HS-27A (cell line): ENCODE measurements around the gene GPER1.
"Not testable (repeated sequence)": the region's sequence is repeated elsewhere in the genome, so short reads cannot be mapped to it uniquely, and the experiment has no call there.

Source experiments
- DNase-seq: peaks from one replicate; pipeline ENCODE4 v3.0.0-alpha.2; 2012; ENCODE audit warnings: low read depth, missing footprints

Gene GPER1

DNA sequence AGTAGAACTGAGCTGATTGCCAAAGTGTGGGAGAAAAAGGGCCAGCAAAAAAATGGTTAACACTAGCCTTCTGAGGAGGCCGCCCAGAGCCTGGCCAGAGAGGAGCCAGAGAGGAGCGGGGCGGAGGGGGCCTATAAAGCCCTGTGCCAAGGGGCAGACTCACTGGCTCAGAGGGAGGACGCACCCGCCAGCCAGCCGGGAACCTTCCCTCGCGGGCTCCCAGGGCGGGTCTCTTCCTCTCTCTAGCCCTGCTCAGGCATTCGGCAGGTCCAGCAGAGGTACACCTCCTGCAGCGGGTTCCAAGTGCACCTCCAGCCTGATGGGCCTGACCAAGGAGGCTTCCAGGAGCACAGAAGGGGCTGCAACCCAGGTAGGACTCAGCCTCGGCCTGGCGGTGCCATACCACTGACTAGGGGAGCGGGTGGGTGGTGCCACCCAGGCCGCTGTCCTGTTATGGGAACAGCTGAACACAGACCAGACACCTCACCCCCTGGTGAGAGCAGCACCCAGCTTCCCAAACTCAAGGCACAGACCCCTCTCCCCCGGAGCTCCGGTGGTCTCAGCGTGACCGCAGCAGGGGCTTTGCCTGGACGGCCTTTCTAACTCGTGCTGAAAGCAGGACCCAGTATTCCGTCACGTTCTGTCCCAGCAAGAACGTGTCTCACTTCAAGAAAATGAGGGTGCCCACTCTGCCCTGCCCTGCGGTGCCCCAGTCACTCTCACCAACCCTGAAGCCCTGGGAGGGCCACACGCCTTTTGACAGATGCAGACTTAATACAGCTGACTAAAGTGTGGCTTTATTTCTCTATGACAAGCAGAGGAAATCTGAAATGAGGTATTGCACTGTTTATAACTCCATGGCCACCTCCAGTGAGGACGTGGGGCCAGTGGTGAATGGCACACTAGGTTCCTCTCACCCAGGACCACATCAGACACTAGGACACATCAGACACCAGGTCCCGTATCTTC, at the start of gene GPER1:
Gene GPER1, plus strand, starts transcription at position 162 of the 969 bp plus-strand sequence. CDS start 3,616 bp downstream, outside the sequence.
- DNase-seq = no peak

DNA sequence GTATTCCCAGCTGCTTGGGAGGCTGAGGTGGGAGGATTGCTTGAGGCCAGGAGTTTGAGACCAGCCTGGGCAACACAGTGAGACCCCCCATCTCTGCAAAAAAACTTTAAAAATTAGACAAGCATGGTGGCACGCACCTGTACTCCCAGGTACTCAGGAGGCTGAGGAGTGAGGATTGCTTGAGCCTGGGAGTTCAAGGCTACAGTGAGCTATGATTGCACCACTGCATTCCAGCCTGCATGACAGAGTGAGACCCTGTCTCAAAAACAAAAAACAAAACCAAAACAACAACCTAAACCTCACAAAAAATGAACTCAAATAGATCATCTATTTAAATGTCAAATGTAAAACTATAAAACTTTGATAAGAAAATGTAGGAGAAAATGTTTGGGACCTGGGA, 47.7 kb upstream of the GPER1 start:
- DNase-seq = not testable (repeated sequence)

DNA sequence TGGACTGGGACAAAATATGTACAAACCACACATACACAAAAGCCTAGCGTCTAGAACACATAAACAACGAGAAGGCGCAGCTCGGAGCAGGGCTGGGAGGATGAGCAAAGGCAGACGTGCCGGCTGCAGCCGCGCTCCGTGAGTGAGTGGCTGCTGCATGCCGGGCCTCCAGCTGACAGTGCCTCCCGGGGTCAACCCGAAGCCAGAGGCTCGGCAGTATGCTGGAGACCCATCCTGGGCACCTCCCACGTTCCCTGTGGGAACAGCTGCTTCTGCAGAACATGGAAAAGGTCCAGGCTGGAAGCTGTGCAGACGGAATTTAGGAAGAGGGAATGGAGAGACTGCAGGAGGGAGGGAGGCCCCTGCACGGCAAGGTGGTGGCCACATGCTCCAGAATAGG, 47.1 kb upstream of the GPER1 start:
- no peak for DNase-seq

DNA sequence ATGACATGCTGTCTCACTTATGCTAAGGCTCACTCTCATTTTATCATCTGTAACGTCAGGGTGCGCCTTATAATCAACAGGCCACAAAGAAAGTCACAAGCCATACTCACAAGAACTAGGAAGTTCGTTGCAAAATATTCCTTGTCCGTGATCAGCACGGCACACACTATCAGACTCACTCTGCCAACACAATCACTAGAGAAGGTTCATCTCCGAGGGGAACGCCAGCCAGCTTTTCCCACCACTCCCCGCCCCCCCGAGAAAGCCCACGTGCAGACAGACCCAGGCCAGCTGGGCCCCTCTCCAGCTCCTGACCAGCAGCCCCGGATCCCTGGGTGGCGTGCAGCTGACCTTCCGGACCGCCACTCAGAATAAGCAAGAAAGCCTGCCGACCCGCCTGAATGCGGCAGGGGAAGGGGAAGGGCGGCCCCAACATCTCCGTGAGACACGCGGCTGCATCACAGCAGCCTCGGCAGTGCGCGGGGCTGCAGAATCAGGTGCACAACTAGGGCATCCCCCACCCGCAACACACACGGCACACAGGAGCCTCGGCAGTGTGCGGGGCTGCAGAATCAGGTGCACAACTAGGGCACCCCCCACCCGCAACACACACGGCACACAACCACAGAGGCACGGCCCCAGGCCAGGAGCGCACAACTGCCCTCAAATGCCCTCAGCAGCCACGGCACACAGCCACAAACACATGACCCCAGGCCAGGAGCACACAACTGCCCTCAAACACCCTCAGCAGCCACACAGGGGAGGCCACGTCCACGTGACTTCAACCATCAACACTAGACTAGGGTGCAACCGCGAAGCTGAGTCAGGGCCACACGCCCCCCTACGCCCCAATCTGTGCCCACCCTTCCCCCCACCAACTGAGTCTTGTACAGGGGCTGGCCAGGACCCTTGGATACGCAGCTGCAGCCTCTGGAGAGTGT, 46.1 kb upstream of the GPER1 start:
- no peak for DNase-seq

DNA sequence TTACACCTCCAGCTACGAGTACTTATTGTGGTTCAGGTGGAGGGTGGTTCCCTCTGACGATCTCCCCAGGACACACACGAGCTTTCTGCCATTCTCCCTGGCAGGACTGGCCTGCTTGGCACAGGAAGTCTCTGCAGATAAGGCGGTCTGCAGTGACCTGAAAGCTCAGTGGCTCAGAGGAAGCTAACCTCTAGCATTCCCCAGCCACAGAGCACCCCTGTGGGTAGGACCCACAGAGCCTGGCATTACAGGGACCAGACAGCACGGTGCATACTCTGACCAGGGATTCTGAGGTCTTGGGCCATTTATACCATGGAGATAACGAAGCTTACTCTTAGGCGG, 45.5 kb upstream of the GPER1 start:
- no peak for DNase-seq

DNA sequence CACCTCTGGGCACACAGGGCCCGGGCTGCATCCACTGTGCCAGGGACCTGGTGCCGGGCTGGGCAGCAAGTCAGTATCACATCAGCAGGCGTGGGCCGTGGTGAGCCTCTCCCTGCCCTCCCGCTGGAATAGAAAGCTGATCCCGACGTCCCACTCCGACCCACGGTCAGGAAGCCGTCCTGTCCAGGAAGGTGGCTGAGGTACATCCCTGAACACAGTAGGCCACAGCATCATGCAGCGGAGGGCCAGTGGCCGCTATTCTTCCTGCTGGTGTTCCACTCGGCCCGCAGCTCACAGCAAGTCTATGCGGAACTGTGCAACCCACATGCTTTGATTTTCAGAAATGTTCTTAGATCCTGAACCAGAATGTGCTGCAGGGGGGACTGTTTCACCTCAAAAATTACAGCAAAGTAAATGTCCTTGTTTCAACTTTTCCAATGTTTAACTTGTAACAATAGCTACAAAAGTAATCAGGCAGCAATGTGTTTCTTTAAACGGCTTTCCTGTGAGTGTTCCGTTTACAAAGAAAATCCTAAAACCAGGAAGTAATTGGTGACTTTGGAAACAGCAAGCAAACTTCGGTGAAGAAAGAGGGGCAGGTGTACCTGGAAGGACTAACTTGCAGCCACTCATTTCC, 44.2 kb upstream of the GPER1 start:
- no peak for DNase-seq

DNA sequence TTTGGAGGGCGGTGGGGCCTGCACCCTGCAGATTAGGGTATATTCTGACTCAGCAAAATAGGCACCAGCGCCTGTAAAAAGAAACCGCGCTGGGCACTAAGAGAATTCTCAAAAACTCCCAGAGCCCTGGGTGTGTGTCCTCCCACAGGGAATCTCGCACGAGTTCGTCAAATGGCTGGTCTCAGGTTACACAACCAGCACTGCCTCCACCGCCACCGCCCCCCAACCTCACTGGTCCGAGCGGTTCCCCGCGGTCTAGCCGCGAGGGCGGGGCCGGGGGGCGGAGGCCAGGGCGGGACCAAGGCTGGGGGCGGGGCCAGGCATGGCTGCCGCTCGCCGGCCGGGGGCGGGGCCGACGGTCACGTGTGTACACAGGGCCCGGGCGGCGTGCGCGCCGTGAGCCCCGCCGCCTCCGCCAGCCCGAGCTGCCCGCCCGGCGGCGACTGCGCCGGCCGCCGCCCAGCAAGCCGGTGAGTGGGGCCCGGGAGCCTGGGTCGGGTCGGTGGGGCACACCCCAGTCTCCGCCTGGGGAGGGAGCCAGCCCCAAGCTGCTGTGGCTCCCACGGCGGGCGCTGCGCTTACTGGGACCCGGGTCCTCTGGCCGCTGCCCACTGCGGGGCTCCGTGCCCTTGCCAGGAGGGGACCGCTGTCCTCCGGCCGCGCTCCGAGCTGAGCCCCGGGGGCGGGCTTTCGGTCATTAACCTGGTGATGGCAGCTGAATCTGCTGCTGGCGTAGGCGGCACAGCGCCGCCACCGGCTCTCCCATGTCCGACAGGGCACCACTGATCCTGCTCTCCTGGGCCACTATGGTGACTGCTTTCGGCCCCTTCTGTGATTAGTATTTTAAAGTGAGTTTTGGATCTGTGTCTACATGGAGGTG, 43.5 kb upstream of the GPER1 start, which contains the start of gene GPR146:
Gene GPR146, plus strand, starts transcription at position 358 of the 880 bp plus-strand sequence. CDS start 12,970 bp downstream, outside the sequence.
- no peak for DNase-seq

DNA sequence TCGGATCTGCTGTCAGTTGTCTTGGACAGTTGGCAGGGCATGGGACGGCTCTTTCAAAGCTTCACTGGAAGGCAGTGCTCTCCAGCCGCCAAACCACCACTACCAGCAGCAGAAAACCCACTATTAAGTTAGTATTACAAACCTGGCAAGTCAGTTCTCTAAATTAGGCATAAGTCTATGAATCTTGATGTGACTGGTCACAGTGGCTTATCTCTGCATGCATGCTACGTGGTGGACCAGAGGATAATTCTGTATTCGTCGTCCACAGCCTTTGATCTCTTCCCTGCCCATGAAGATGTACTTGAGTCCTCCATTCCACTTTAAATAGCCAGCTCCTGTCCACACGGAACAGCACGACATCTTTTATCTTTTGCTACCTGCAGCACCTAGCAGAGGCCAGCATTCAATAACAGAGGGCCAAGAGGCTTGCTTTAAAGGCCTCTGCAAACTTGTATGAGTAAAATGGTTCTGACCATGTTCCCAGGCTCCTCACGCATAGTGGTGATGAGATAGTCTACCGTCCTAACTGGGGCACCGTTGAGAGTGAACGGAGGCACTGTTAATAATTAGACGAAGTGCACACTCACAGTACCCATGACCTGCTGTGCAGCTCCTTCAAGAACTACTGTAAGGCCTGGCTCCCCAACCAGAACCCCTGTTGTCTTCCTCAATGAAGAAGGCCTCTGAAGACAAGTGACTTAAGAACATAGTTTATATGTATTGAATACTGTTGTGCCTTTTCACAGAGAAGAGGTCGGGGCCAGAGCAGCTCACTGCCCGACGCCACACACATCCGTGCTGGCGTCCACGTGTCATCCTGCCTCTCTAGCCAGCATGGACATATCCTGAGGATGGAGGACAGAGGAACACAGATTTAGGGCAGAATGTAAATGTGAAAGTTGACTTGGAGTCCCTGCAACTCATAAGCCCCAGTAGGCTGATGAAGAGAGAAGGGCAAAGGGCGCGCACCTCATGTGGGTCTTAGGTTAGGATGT, 42.5 kb upstream of the GPER1 start:
- no peak for DNase-seq

DNA sequence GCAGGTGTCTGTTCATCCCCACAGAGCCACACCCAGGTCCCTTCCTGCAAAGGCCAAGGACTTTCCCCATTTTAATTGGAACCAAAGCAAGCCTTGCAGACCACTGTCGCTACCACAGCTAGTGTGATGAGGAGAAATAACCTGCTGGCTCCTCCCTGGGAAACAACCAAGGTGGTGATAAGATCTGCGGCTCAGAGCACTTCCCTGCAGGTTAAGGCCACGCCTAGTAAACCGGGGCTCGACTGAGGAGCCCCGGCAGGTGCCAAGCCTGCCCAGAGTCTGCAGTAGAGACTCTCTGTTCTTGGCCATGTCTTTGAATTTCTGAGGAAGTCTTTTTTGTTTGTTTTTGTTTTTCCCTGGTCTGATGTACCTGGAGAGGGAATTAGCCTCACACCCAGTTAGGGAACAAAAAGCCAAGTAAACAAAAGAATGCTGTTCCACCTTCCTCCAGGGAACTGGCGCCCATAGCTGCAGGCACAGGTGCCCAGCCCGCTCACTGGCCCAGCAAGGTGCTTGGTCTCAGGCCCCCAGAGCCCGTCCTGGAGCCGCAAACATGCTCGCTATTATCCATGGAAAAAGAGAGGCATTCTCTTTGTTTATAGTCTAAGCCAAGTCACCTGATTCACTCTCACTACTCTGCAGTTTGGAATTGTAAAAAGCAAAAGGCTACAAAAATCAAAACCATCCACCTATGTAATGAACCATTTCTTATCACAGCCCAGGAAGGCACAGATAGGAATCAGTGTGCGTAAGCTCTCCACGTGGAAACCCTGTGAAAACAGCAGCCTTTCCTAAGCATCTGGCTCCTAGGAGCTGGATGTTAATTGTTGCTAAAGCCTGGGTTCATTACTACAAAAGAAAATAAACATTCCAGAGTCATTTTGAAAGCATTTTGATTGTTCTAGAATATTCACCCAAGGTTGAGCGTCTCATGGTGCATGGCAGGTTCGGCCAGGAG, 40.9 kb upstream of the GPER1 start:
- DNase-seq = no peak

DNA sequence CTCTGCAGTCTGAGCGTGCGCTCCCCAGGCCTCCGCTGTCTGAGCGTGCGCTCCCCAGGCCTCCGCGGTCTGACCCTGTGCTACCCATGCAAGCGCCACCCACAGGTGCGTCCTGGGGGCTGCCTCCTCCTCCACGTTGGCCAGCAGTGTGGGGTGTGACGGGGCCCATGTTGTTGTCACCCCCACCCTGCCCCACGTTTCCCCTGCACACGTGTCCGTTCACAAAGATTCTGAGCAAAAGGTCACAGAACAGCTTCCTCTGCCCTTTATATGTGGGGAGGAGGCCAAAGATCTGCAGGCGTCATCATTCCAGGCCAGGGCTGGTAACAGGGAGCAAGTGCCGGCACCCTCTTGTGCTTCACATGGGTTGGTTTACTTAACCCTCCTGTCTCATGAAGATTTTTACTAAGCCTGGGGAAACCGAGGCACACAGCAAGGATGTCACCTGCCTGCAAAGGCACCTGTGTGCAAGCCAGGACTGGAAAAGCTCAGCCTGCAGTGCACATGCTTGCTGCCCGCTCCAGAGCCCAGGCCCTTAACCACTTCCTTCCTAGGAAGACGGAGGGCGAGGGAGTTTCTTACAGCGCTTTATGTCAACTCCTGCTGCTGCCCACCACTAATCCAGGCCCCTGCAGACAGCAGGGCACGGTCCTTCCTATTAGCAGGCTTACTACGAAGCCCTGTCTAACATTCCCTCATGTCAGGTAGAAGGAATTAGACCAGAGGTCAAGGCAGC, 38.7 kb upstream of the GPER1 start:
- DNase-seq = no peak

DNA sequence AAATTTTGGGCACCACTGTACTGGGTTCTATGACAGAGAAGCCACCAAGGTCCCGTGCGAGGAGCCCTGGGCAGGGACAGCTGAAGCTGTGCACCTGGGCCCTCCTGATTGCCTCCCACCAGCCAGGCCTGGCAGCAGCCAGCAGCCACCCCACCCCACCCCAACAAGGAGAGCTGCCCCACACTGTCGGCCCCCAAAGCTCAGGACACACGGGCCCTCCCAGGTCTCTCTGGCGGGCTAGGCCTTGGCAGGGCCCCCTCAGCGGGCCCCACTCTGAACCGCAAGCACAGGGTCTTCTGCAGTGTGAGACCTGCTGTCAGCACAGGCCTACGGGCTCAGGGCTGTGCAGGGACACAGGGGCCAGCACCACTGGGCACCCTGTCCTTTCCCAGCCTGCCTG, 38.1 kb upstream of the GPER1 start:
- DNase-seq = no peak

DNA sequence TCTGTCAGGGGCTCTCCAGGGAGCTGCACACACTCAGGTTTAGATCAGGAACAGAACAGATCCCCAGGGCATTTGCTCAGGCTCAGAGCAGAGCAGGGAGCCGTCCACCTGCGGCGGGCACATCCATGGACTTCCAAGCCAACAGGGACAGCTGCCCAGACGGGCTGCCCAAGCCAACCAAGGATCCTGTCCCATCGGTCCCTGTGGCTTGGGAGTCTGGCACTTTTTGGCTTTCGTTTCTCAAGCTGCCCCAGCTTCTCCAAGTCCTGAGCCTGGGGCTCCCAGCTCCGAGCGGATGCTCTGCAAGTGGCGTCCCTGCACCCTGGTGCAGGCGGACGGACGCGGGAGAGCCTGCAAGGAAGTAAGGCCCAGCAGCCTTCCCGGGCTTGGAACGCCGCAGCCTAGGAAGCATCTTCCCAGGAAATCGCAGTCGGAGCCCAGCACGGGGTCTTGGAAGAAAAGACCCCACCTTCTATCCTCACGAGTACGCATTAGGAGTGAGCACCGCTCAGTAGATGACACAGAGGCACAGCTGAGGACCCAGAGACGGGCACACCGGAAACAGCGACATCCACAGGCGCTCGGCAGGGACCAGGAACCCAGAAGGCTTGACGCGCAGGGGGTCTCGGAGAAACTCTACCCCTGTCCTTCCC, 37.5 kb upstream of the GPER1 start:
- DNase-seq = no peak

DNA sequence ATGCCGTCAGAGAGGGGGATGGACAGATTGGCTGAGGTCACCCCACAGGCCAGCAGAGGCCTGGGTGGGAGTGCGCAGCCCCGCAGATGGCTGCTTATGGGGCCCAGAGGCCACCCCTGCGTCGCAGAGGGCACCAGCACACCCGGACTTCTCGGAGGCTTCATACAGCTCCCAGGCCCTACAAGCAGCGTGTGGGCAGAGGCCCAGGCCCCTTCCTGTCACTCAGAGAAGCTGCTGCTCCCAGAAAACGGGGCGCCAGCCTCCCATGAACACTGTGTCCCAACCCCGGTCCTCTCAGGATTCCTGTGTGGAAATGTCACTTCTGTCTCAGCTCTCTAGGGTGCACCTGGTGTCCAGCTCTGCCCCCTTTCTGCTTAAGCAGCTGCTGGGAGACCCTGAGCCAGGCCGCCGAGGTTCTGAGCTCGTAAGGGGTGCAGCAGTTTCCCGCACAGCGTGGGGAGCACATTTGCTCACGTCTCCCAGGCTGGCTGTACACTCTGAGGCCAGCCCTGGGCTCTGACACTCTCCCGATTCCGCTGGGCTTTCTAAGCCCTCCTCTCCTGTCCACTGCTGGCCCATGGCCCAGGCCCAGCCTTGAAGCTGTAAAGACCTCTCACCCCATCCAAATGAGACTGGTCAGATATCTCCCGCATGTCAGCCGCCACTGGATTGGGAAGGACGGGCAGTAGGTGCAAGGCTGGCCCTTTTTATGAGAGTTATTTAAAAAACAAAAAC, 36.8 kb upstream of the GPER1 start:
- no peak for DNase-seq

DNA sequence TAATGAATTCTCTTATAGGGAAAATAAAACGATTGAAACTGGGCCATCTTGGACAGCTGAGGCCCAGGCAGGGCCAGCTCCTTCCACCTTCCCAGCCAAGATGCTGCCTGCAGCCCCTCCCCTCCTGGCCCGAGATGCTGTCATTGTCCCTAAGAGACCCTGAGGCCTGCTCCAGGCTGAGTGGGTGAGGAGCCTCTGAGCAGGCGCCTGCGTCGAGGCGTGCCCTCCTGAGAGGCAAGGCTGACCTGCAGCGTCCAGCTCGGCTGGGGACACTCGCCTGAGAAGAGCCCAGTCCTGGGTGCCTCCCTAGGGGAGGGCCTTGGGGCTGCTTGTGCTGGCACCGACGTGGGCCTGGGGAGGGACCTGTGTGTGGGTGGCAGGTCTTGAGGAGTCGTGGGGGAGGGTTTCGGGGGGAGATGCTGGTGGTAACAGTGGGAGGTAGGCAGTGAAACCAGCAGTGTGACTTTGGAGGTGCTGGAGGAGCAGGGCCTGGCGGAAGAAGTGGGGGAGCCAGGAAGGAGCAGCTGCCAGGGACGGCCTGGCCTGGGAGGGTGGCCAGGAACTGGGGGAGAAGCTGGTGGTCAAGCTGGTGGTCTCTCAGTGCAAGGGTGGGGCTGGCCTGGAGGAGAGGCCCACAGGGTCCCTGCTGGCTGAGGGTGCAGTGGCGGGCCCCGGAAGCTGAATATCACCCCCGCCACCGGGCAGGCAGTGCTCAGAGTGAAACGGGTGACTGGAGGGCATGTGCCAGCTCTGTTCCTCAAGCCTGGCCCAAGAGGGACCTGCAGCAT, 35.7 kb upstream of the GPER1 start:
- no peak for DNase-seq

DNA sequence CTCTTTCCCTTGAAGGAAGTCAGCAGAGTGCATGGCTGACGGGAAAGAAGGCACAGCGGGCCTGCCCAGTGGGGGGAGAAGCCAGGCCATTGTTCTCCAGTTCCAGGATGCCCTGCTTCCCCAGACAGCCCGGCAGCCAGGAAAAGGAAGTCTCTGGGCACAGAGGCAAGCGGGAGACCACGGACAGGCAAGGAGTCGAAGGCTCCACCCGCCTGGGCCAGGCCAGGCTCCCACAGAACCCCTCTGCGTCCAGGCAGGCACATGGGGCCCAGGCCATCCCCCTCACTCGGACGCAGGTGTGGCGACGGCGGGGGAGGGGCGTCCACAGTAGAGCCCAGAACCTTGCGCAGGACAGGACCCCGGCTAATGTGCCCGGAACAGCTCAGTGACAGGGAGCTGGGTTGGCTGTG, 34.9 kb upstream of the GPER1 start:
- DNase-seq = no peak

DNA sequence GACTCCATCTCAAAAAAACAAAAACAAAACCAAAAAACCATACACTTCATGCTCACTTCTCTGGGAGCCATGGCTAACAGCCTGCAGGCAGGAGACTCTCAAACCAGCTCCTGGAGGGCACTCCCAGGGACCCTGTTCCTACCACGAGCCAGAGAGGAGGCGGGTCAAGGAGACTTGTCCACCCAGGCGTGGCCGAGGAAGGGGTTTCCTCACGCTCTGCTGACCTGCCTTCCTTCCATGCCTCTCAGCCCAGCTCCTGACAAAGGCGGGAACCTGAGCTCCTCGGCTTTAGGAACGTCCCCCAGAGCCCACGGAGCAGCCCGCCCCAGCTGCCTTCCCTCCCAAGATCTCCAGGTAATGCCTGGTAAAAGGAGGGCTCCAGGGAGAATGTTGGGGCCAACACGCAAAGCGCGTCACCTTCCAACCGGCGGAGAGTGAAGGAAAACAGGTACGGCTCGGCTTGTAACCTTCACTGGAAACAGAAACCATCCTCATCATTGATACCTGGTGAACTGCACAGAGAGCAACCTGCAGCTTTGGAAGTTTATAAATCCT, 34.0 kb upstream of the GPER1 start:
- DNase-seq = no peak
